Tibial nerve (tissue), 4 donors: ENCODE results near the gene FER. TPM values are rescaled to one million over a fixed set of nuclear protein-coding genes. Genes with fewer than 3 reads are reported as not detected.

Experiments used
- DNase-seq, 2 donors: peaks; one replicate each; pipeline ENCODE4 v3.0.0-alpha.2; 2019; ENCODE audit warnings: low spot score in 2 of 2
- H3K27ac ChIP-seq, 4 donors: fragments of 200-600 bp; sonication (generic) in 3 of 4; one replicate each; pipeline ENCODE4 v1.5.1; 2017 to 2019; ENCODE audit warnings: mild to moderate bottlenecking in 1 of 4
- H3K27me3 ChIP-seq, 2 donors: fragments of 200-600 bp; sonication (generic) in 1 of 2; one replicate each; pipeline versions ENCODE4 v1.5.1 to v1.6.0; 2017 to 2019
- H3K36me3 ChIP-seq, 3 donors: fragments of 200-600 bp; sonication (generic); one replicate each; pipeline ENCODE4 v1.5.1; 2018 to 2019
- H3K4me1 ChIP-seq, 4 donors: fragments of 200-600 bp; sonication (generic) in 3 of 4; one replicate each; pipeline ENCODE4 v1.5.1; 2017 to 2019
- H3K4me3 ChIP-seq, 4 donors: fragments of 200-600 bp; sonication (generic) in 3 of 4; one replicate each; pipeline ENCODE4 v1.5.1; 2017 to 2019; ENCODE audit warnings: mild to moderate bottlenecking in 1 of 4, moderate library complexity in 1 of 4
- H3K9me3 ChIP-seq, 4 donors: fragments of 200-600 bp; sonication (generic) in 3 of 4; one replicate each; pipeline ENCODE4 v1.5.1; 2017 to 2019
- CTCF ChIP-seq, 5 experiments: fragments of 200-600 bp in 3 of 5; fragments of 450-650 bp in 2 of 5; sonication (generic) in 3 of 5; IDR thresholded peaks; one replicate each; pipeline ENCODE4 v1.5.1; 2016 to 2019; ENCODE audit warnings: antibody characterized with exemption in 5 of 5, mild to moderate bottlenecking in 3 of 5, moderate library complexity in 2 of 5
- EP300 ChIP-seq, 2 donors: sonication (generic); formaldehyde crosslinking; IDR thresholded peaks; one replicate each; pipeline ENCODE4 v1.6.1; 2017; ENCODE audit warnings: antibody characterized with exemption in 2 of 2, mild to moderate bottlenecking in 1 of 2
- POLR2A ChIP-seq, 2 donors: fragments of 450-650 bp; IDR thresholded peaks; one replicate each; pipeline ENCODE4 v1.6.1; 2017; ENCODE audit warnings: antibody characterized with exemption in 2 of 2, mild to moderate bottlenecking in 2 of 2, moderate library complexity in 2 of 2
- WGBS, 2 donors: methylation state at CpG; one replicate each; pipeline ENCODE4 v1.1.5; 2018; 5-methylcytosine and 5-hydroxymethylcytosine counted together
- total RNA-seq, 4 donors: library from RNA; depleted of rRNA; stranded (reverse); fragments of >200 nt; gene quantifications; one replicate each; pipeline ENCODE4 v1.1.0, GENCODE V29; 2016

Gene FER
- total RNA-seq, 4 donors from 2014 or later: 28.5 to 50.9 (median 39.6) TPM

- TF ChIP-seq EP300 (IDR thresholded peaks at IDR 0.05): no peak
- no peak for TF ChIP-seq POLR2A (IDR thresholded peaks at IDR 0.05)
- Histone ChIP-seq H3K36me3 (peaks cover 0 to 21% (median 0%) of the 10 kb centered on the region in 3 donors), H3K4me3 (no peak overlapping the region), H3K27ac (no peak overlapping the region), H3K27me3 (no peaks in the 10 kb centered on the region), H3K4me1 (peaks cover 0 to 3% (median 0%) of the 10 kb centered on the region in 4 donors), H3K9me3 (no peaks in the 10 kb centered on the region)
- no peak for DNase-seq
- 46 to 48% methylated on average over 4 of the region's 4 CpGs for WGBS, 2 donors
These were observed 306.3 kb downstream of the FER start for GRCh38 chr5:109053995-109054417.

DNA sequence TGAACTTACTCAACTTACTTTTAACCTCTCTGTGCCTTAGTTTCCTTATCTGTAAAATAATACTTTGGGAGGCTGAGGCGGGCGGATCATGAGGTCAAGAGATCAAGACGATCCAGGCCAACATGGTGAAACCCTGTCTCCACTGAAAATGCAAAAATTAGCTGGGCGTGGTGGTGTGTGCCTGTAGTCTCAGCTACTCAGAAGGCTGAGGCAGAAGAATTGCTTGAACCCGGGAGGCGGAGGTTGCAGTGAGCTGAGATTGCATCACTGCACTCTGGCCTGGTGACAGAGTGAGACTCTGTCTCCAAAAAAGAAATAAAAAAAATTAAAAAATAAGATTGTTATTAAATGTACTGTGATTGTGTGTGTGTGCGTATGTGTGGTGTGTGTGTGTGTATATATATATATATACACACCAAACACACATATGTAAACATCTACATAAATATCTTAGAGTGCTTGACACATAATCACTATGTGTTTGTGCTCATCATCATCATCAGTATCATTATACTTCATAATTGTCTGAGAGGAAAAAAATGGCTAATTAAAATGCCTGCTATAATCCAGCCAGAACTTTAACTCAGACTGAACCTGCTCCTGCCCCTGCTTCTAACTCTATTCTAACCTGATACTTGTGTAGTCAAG, 312.8 kb downstream of the FER start:
- DNase-seq: no peak
- no peak overlapping the region for H3K4me3 ChIP-seq
- no peaks in the 10 kb centered on the region for H3K9me3 ChIP-seq
- H3K27me3 ChIP-seq: no peaks in the 10 kb centered on the region
- H3K4me1 ChIP-seq: peaks cover 0 to 37% (median 0%) of the 10 kb centered on the region in 4 donors
- peaks cover 0 to 6% (median 0%) of the 10 kb centered on the region in 3 donors for H3K36me3 ChIP-seq
- no peak for TF ChIP-seq CTCF (IDR thresholded peaks at IDR 0.05)
- TF ChIP-seq POLR2A (IDR thresholded peaks at IDR 0.05): no peak
- no peak for TF ChIP-seq EP300 (IDR thresholded peaks at IDR 0.05)
- H3K27ac ChIP-seq: peak overlapping the region in 2 of 4 donors; percentile 26 to 36
- 78 to 88% methylated on average over 7 of the region's 7 CpGs for WGBS, 2 donors

- Histone ChIP-seq H3K27ac (peak overlapping the region in 1 of 4 donors; percentile 43), H3K9me3 (no peaks in the 10 kb centered on the region), H3K36me3 (peaks cover 0 to 6% (median 0%) of the 10 kb centered on the region in 3 donors), H3K4me1 (peaks cover 0 to 37% (median 0%) of the 10 kb centered on the region in 4 donors), H3K27me3 (no peaks in the 10 kb centered on the region), H3K4me3 (no peak overlapping the region)
- TF ChIP-seq EP300 (IDR thresholded peaks at IDR 0.05) (peak in 1 of 2 donors; percentile 60), POLR2A (IDR thresholded peaks at IDR 0.05) (no peak)
- 34% methylated on average over 1 of the region's 1 CpG for WGBS, 2 donors
- DNase-seq: no peak
These were observed 315.0 kb downstream of the FER start for GRCh38 chr5:109062664-109063063.

DNA sequence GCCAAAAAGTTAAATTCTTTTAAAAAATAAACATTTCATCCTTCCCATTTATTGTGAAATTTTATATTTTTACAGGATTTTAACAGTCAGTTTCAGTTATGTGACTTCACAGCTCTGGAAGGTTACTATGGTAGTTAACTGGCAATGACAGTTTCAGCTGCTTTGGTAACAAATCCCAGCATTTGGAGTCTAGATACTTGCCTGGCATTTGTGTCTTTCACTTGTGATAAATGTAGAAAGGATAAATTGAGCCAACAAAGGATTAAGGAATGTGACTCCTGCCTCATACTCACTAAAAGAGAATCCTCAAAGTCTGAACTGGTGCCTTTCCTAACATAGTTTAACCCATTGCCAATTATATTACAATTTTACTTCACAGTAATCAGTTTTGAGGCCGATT, 315.5 kb downstream of the FER start:
- no peak for TF ChIP-seq EP300 (IDR thresholded peaks at IDR 0.05)
- TF ChIP-seq CTCF (IDR thresholded peaks at IDR 0.05): no peak
- TF ChIP-seq POLR2A (IDR thresholded peaks at IDR 0.05): no peak
- 79% methylated on average over 1 of the region's 1 CpG for WGBS, 2 donors
- Histone ChIP-seq H3K36me3 (peaks cover 0 to 6% (median 0%) of the 10 kb centered on the region in 3 donors), H3K4me1 (peaks cover 0 to 37% (median 0%) of the 10 kb centered on the region in 4 donors), H3K9me3 (no peaks in the 10 kb centered on the region), H3K4me3 (no peak overlapping the region), H3K27me3 (no peaks in the 10 kb centered on the region), H3K27ac (peak overlapping the region in 1 of 4 donors; percentile 38)
- DNase-seq: no peak

DNA sequence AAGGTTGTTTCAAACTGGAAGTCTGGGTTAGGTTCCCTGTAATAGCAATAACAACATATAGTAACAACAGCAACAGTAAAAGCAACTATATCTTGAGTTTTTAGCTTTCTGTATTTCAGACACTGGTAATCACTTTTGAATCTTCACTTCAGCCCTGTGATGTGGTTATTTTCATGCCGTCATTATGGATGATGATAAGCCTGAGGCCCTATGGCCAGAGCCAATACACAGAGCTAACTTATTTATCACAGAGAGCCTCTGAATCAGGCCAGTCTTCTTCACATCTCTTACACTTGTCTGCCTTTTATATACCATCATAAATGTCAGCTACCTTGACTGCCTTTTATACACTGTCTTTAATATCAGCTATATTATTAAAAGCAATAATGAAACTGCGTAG, 329.0 kb downstream of the FER start:
- H3K36me3 ChIP-seq: no peaks in the 10 kb centered on the region
- H3K27me3 ChIP-seq: no peaks in the 10 kb centered on the region
- no peak for DNase-seq
- no peak overlapping the region for H3K4me3 ChIP-seq
- H3K27ac ChIP-seq: no peak overlapping the region
- H3K9me3 ChIP-seq: no peaks in the 10 kb centered on the region
- 89 to 93% methylated on average over 2 of the region's 2 CpGs for WGBS, 2 donors
- TF ChIP-seq CTCF (IDR thresholded peaks at IDR 0.05) (no peak), EP300 (IDR thresholded peaks at IDR 0.05) (no peak), POLR2A (IDR thresholded peaks at IDR 0.05) (no peak)
- no peaks in the 10 kb centered on the region for H3K4me1 ChIP-seq

DNA sequence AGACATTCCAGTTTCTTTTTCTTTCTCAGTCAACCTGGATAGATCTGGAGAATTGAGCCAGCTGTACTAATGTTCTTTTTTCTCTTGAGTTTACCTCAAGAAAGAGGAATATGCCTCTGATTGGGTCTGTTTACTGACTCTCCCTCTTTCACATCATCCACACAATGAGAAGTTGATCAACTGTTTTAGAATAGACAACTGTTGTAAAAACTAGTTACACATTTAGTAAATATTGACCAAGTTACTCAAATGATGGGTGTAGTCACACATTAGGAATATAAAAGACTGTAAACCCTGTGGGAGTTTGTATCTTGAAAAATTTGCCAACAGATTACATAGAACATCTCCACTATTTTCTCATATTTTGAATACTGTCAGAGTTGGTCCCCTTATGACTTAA, 330.8 kb downstream of the FER start:
- H3K27ac ChIP-seq: no peak overlapping the region
- no peak overlapping the region for H3K4me3 ChIP-seq
- H3K4me1 ChIP-seq: no peaks in the 10 kb centered on the region
- no peaks in the 10 kb centered on the region for H3K27me3 ChIP-seq
- TF ChIP-seq EP300 (IDR thresholded peaks at IDR 0.05) (no peak), POLR2A (IDR thresholded peaks at IDR 0.05) (no peak), CTCF (IDR thresholded peaks at IDR 0.05) (no peak)
- no peaks in the 10 kb centered on the region for H3K9me3 ChIP-seq
- no peaks in the 10 kb centered on the region for H3K36me3 ChIP-seq
- no peak for DNase-seq
